GM21381 (cell line): ENCODE results near the gene MTMR4.
"Not testable (repeated sequence)": the region's sequence is repeated elsewhere in the genome, so short reads cannot be mapped to it uniquely, and the experiment has no call there.

Experiments used
- ATAC-seq: cut with Tn5 transposase; IDR thresholded peaks from one replicate; pipeline ENCODE4 v1.9.1; 2021; ENCODE audit warnings: mild to moderate bottlenecking, moderate library complexity; ENCODE audit not compliant: unreplicated experiment

Gene MTMR4

GRCh38 chr17:58493506-58493905 is 20.9 kb downstream of the MTMR4 start:
- no peak for ATAC-seq

- ATAC-seq = no peak
Observed at GRCh38 chr17:58492238-58493121, 22.0 kb downstream of the MTMR4 start.

- no peak for ATAC-seq
Observed at GRCh38 chr17:58491510-58492045, 22.9 kb downstream of the MTMR4 start.

- ATAC-seq = no peak
Observed at GRCh38 chr17:58488428-58488890, 26.0 kb downstream of the MTMR4 start.

GRCh38 chr17:58487589-58488427 is 26.6 kb downstream of the MTMR4 start, which contains the start of gene HSF5:
HSF5 (minus strand) TSS chr17:58488408; CDS start chr17:58488274, 134 bp downstream.
- no peak for ATAC-seq

GRCh38 chr17:58484600-58484999 is 29.8 kb downstream of the MTMR4 start:
- ATAC-seq = no peak

- not testable (repeated sequence) for ATAC-seq
Observed at GRCh38 chr17:58481798-58482197, 32.6 kb downstream of the MTMR4 start.

- no peak for ATAC-seq
Observed at GRCh38 chr17:58480090-58480489, 34.3 kb downstream of the MTMR4 start.

GRCh38 chr17:58476812-58477211 is 37.6 kb downstream of the MTMR4 start:
- ATAC-seq = no peak

GRCh38 chr17:58475985-58476384 is 38.5 kb downstream of the MTMR4 start:
- ATAC-seq = no peak

GRCh38 chr17:58470356-58470755 is 44.1 kb downstream of the MTMR4 start:
- no peak for ATAC-seq

GRCh38 chr17:58468944-58469343 is 45.5 kb downstream of the MTMR4 start:
- no peak for ATAC-seq

- ATAC-seq = no peak
Observed at GRCh38 chr17:58455491-58455890, 58.9 kb downstream of the MTMR4 start.

- no peak for ATAC-seq
Observed at GRCh38 chr17:58452738-58453137, 61.7 kb downstream of the MTMR4 start.

- no peak for ATAC-seq
Observed at GRCh38 chr17:58447039-58447975, 67.1 kb downstream of the MTMR4 start.

GRCh38 chr17:58446086-58446485 is 68.4 kb downstream of the MTMR4 start:
- no peak for ATAC-seq
